ENCODE data around the gene AIFM2. TPM values are rescaled to one million over a fixed set of nuclear protein-coding genes. Genes with fewer than 3 reads are reported as not detected.

Gene AIFM2
- total and polyA plus RNA-seq, 7 experiments from 2014 or later, result 0.91 to 5.5 (median 3.2) TPM

- no peaks in the 10 kb centered on the region for H3K9me3 ChIP-seq (ENCODE audit: control insufficient read depth in 2 of 3, low read length in 3 of 3)
- DNase-seq, result no peak
- H3K9me3 Mint-ChIP-seq, result no peaks in the 10 kb centered on the region
- H3K27ac ChIP-seq (ENCODE audit: low read depth, low read length), result no peak overlapping the region
- H3K27me3 Mint-ChIP-seq, result no peaks in the 10 kb centered on the region
- intact Hi-C loops (cut with micrococcal nuclease), result no loop called here
- no peak overlapping the region for H3K4me3 Mint-ChIP-seq
- peak overlapping the region in 2 of 9 donors; percentile 25 to 40 for H3K27ac Mint-ChIP-seq
- H3K36me3 Mint-ChIP-seq, result peaks cover 0 to 19% (median 2%) of the 10 kb centered on the region in 5 donors
- ChIA-PET POLR2A (interaction anchor here (1.3 kb wide), 1 partner anchor 30 kb away, joined by 5 read pairs; the partner anchor contains the start of gene SAR1A), CTCF (interaction anchor here (1.3 kb wide), 1 partner anchor 25 kb away, joined by 3 read pairs; no protein-coding TSS in a partner anchor)
- peaks cover 0 to 20% (median 0%) of the 10 kb centered on the region in 3 experiments for H3K36me3 ChIP-seq (ENCODE audit: control insufficient read depth in 2 of 3, insufficient read depth in 3 of 3, low read length in 3 of 3)
- ATAC-seq, result no peak
- H3K27me3 ChIP-seq (ENCODE audit: control insufficient read depth in 2 of 2, insufficient read depth in 2 of 2, low read length in 2 of 2), result no peaks in the 10 kb centered on the region
- no peak overlapping the region for H3K4me3 ChIP-seq (ENCODE audit: low read length)
- H3K4me1 ChIP-seq (ENCODE audit: control insufficient read depth in 2 of 2, insufficient read depth in 2 of 2, low read length in 2 of 2), result peaks cover 7 to 10% of the 10 kb centered on the region in 2 donors
- H3K4me1 Mint-ChIP-seq, result peaks cover 13 to 51% (median 31%) of the 10 kb centered on the region in 7 donors
These were observed 7.3 kb upstream of the AIFM2 start for GRCh38 chr10:70139997-70140250.

DNA sequence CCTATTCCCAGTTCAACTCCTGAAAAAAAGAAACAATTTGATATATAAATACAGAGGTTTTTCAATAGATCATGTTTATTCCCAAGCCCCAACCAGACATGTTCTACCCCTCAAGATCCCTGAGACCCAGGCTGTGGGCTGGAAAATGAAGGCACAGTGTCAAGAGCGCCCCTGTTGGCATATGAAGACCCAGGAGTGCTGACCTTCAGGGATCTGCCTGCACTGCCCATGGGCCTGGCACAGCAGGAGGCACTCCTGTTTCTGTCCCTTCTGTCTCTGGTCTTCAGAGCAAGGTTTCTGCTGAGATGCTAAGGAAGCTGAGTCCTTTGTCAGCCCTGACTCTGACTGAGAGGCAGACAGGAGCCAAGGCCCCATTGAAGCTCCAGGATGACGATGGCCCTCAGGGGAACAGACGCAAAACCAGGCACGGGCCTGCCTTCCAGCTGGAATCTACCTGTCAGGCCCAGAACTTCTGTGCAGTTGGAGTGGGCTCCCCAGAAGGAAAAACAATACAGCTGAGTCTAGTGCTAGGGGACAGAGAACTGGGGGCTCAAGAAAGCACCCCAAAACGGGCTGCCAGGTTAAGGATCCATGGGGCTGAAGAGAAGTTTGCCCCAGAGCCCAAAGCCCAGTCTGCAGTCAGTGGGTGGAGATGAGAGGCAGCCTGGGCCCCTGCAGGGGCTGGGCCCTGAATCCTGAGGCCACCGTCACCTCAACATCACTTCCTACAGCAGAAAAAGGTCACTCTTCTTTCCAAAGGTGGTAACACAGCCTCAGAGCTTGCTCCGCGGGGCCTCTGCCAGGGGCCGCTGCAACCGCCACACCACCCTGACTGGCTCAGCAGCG lies 6.7 kb upstream of the AIFM2 start:
- peaks cover 4 to 7% of the 10 kb centered on the region in 2 donors for H3K4me1 ChIP-seq (ENCODE audit: control insufficient read depth in 2 of 2, insufficient read depth in 2 of 2, low read length in 2 of 2)
- H3K4me3 Mint-ChIP-seq, result no peak overlapping the region
- peaks cover 8 to 47% (median 28%) of the 10 kb centered on the region in 7 donors for H3K4me1 Mint-ChIP-seq
- intact Hi-C loops (cut with micrococcal nuclease), result no loop called here
- DNase-seq, result no peak
- ATAC-seq, result no peak
- POLR2A ChIA-PET, result interaction anchor here (1.3 kb wide), 1 partner anchor 31 kb away, joined by 5 read pairs; the partner anchor contains the start of gene SAR1A
- no peak overlapping the region for H3K27ac ChIP-seq (ENCODE audit: low read depth, low read length)
- H3K27me3 Mint-ChIP-seq, result no peaks in the 10 kb centered on the region
- no peaks in the 10 kb centered on the region for H3K9me3 Mint-ChIP-seq
- H3K9me3 ChIP-seq (ENCODE audit: control insufficient read depth in 2 of 3, low read length in 3 of 3), result no peaks in the 10 kb centered on the region
- peak overlapping the region in 1 of 9 donors; percentile 40 for H3K27ac Mint-ChIP-seq
- CTCF ChIA-PET, result interaction anchor here (0.8 kb wide), 1 partner anchor 7 kb away, joined by 3 read pairs; the partner anchor contains the start of gene TYSND1
- H3K36me3 Mint-ChIP-seq, result peaks cover 0 to 19% (median 2%) of the 10 kb centered on the region in 5 donors
- H3K27me3 ChIP-seq (ENCODE audit: control insufficient read depth in 2 of 2, insufficient read depth in 2 of 2, low read length in 2 of 2), result no peaks in the 10 kb centered on the region
- no peak overlapping the region for H3K4me3 ChIP-seq (ENCODE audit: low read length)
- H3K36me3 ChIP-seq (ENCODE audit: control insufficient read depth in 2 of 3, insufficient read depth in 3 of 3, low read length in 3 of 3), result peaks cover 0 to 20% (median 0%) of the 10 kb centered on the region in 3 experiments

DNA sequence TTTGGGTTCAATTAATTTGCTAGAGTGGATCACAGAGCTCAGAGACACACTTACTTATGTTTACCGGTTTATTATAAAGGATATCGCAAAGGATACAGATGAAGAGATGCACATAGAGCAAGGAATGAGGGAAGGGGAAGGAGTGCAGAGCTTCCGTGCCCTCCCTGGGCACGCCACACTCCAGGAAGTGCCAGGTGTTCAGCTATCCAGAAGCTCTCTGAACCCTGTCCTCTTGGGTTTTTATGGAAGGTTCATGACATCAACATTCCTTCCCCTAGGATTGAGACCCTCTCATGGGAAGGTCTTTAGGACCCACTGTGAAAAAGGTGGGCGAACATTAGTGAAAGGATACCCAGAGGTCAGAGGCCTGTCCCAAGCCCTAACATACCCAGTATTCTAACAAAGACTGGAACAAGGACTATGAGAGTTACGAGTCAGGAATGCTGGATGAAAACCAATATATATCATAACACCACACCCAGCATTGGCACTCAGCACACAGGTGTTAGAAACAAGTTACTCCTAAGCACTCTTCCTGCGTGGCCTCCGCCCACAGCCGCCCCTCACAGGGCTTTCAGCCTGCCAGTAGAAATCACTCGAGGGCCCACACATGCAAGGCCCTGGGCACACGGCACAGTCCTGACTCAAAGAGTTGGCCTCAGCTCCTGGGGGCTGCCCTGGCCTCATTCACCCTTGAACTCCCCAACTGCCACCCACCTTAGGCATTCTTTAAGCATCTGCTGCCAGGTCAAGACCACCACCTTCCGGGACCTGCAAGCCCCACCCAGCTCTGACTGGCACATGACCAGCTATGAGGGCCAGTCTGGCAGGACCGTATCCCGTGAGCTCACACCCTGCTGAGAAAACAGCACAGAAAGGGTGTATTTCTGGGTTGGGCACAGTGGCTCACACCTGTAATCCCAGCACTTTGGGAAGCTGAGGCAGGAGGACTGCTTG lies 5.6 kb upstream of the AIFM2 start:
- no peaks in the 10 kb centered on the region for H3K9me3 Mint-ChIP-seq
- H3K27me3 ChIP-seq (ENCODE audit: control insufficient read depth in 2 of 2, insufficient read depth in 2 of 2, low read length in 2 of 2), result no peaks in the 10 kb centered on the region
- H3K4me1 Mint-ChIP-seq, result peaks cover 4 to 41% (median 21%) of the 10 kb centered on the region in 7 donors
- DNase-seq (no peak), ATAC-seq (no peak)
- no peak overlapping the region for H3K4me3 ChIP-seq (ENCODE audit: low read length)
- no peak overlapping the region for H3K27ac ChIP-seq (ENCODE audit: low read depth, low read length)
- ChIA-PET POLR2A (no interaction called here), CTCF (interaction anchor here (0.8 kb wide), 1 partner anchor 8 kb away, joined by 3 read pairs; the partner anchor contains the start of gene TYSND1)
- peak overlapping the region in 2 of 9 donors; percentile 17 to 62 for H3K27ac Mint-ChIP-seq
- peaks cover 0 to 20% (median 0%) of the 10 kb centered on the region in 3 experiments for H3K36me3 ChIP-seq (ENCODE audit: control insufficient read depth in 2 of 3, insufficient read depth in 3 of 3, low read length in 3 of 3)
- no peaks in the 10 kb centered on the region for H3K4me1 ChIP-seq (ENCODE audit: control insufficient read depth in 2 of 2, insufficient read depth in 2 of 2, low read length in 2 of 2)
- peaks cover 0 to 19% (median 3%) of the 10 kb centered on the region in 5 donors for H3K36me3 Mint-ChIP-seq
- H3K9me3 ChIP-seq (ENCODE audit: control insufficient read depth in 2 of 3, low read length in 3 of 3), result no peaks in the 10 kb centered on the region
- H3K4me3 Mint-ChIP-seq, result no peak overlapping the region
- intact Hi-C loops (cut with micrococcal nuclease), result no loop called here
- H3K27me3 Mint-ChIP-seq, result peaks cover 0 to 1% (median 0%) of the 10 kb centered on the region in 5 donors

GRCh38 chr10:70137135-70137534 lies 4.5 kb upstream of the AIFM2 start:
- CTCF ChIA-PET, result no interaction called here
- intact Hi-C loops (cut with micrococcal nuclease), result no loop called here
- DNase-seq (no peak), ATAC-seq (no peak)
- peaks cover 0 to 6% (median 0%) of the 10 kb centered on the region in 5 donors for H3K27me3 Mint-ChIP-seq
- Histone ChIP-seq H3K27ac (ENCODE audit: low read depth, low read length) (no peak overlapping the region), H3K9me3 (ENCODE audit: control insufficient read depth in 2 of 3, low read length in 3 of 3) (no peaks in the 10 kb centered on the region), H3K36me3 (ENCODE audit: control insufficient read depth in 2 of 3, insufficient read depth in 3 of 3, low read length in 3 of 3) (peaks cover 0 to 20% (median 0%) of the 10 kb centered on the region in 3 experiments), H3K4me3 (ENCODE audit: low read length) (no peak overlapping the region), H3K4me1 (ENCODE audit: control insufficient read depth in 2 of 2, insufficient read depth in 2 of 2, low read length in 2 of 2) (peaks cover 1 to 2% of the 10 kb centered on the region in 2 donors), H3K27me3 (ENCODE audit: control insufficient read depth in 2 of 2, insufficient read depth in 2 of 2, low read length in 2 of 2) (no peaks in the 10 kb centered on the region)
- POLR2A ChIA-PET, result interaction anchor here (1.1 kb wide), 1 partner anchor 1805 kb away, joined by 3 read pairs; the partner anchor contains the start of gene HNRNPH3
- peaks cover 0 to 19% (median 3%) of the 10 kb centered on the region in 5 donors for H3K36me3 Mint-ChIP-seq
- no peak overlapping the region for H3K4me3 Mint-ChIP-seq
- peaks cover 9 to 42% (median 21%) of the 10 kb centered on the region in 7 donors for H3K4me1 Mint-ChIP-seq
- H3K27ac Mint-ChIP-seq, result peak overlapping the region in 1 of 9 donors; percentile 77
- no peaks in the 10 kb centered on the region for H3K9me3 Mint-ChIP-seq

DNA sequence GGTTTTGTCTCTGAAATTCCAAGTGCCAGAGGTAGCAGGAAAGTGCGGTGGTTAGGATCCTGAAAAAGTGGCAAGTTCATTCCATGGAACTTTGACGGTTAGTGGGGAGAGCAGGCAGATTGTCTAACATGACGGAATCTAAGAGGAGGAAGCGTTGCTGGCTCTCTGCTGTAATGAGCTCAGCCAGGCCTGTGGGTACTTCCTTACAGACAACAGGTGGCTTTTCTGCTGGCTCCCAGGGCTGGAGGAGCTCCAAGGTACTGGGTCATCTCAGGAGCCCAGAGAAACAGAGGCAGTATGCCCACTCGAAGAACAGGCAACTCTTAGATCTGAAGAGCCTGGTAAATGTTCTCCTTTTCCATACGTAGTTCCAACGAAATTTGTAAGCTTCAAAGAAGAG lies 3.1 kb upstream of the AIFM2 start:
- peaks cover 6 to 7% of the 10 kb centered on the region in 2 donors for H3K4me1 ChIP-seq (ENCODE audit: control insufficient read depth in 2 of 2, insufficient read depth in 2 of 2, low read length in 2 of 2)
- Mint-ChIP-seq H3K36me3 (peaks cover 0 to 19% (median 3%) of the 10 kb centered on the region in 5 donors), H3K4me1 (peaks cover 13 to 43% (median 24%) of the 10 kb centered on the region in 7 donors), H3K27ac (no peak overlapping the region), H3K9me3 (no peaks in the 10 kb centered on the region), H3K4me3 (no peak overlapping the region), H3K27me3 (peaks cover 0 to 8% (median 0%) of the 10 kb centered on the region in 5 donors)
- no peak overlapping the region for H3K27ac ChIP-seq (ENCODE audit: low read depth, low read length)
- H3K36me3 ChIP-seq (ENCODE audit: control insufficient read depth in 2 of 3, insufficient read depth in 3 of 3, low read length in 3 of 3), result peaks cover 0 to 20% (median 0%) of the 10 kb centered on the region in 3 experiments
- H3K27me3 ChIP-seq (ENCODE audit: control insufficient read depth in 2 of 2, insufficient read depth in 2 of 2, low read length in 2 of 2), result no peaks in the 10 kb centered on the region
- no peak for DNase-seq
- no peak for ATAC-seq
- H3K4me3 ChIP-seq (ENCODE audit: low read length), result no peak overlapping the region
- intact Hi-C loops (cut with micrococcal nuclease), result no loop called here
- ChIA-PET POLR2A (no interaction called here), CTCF (interaction anchor here (0.8 kb wide), 1 partner anchor 22 kb away, joined by 4 read pairs; no protein-coding TSS in a partner anchor)
- H3K9me3 ChIP-seq (ENCODE audit: control insufficient read depth in 2 of 3, low read length in 3 of 3), result no peaks in the 10 kb centered on the region

DNA sequence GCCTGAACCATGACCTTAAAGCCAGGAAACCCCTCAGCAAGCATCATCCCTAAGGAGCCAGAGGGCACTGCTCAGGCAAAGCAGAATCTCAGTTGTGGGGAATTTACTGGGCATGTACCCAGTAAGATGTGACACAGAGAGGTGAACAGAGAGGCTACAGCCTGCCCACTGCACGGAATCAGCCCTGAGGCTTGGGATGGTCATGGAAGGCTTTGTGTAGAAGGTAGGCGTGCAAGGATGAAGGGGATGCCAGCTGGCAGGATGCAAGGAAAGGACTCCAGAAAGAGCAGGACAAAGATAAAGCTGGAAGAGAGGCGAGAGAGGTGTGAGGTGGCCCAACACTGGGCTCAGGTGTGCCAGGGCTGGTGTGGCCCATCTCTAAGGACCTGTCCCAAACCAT lies 2.4 kb upstream of the AIFM2 start:
- no peaks in the 10 kb centered on the region for H3K27me3 ChIP-seq (ENCODE audit: control insufficient read depth in 2 of 2, insufficient read depth in 2 of 2, low read length in 2 of 2)
- ChIA-PET POLR2A (interaction anchor here (1.2 kb wide), 1 partner anchor 18 kb away, joined by 4 read pairs; no protein-coding TSS in a partner anchor), CTCF (interaction anchor here (0.6 kb wide), 1 partner anchor 41 kb away, joined by 3 read pairs; no protein-coding TSS in a partner anchor)
- H3K9me3 ChIP-seq (ENCODE audit: control insufficient read depth in 2 of 3, low read length in 3 of 3), result no peaks in the 10 kb centered on the region
- Mint-ChIP-seq H3K4me1 (peaks cover 13 to 40% (median 24%) of the 10 kb centered on the region in 7 donors), H3K4me3 (no peak overlapping the region), H3K36me3 (peaks cover 0 to 15% (median 3%) of the 10 kb centered on the region in 5 donors), H3K9me3 (no peaks in the 10 kb centered on the region), H3K27me3 (peaks cover 0 to 8% (median 0%) of the 10 kb centered on the region in 5 donors), H3K27ac (peak overlapping the region in 1 of 9 donors; percentile 4)
- intact Hi-C loops (cut with micrococcal nuclease), result no loop called here
- no peak overlapping the region for H3K27ac ChIP-seq (ENCODE audit: low read depth, low read length)
- H3K4me3 ChIP-seq (ENCODE audit: low read length), result no peak overlapping the region
- peaks cover 6 to 7% of the 10 kb centered on the region in 2 donors for H3K4me1 ChIP-seq (ENCODE audit: control insufficient read depth in 2 of 2, insufficient read depth in 2 of 2, low read length in 2 of 2)
- peaks cover 0 to 20% (median 0%) of the 10 kb centered on the region in 3 experiments for H3K36me3 ChIP-seq (ENCODE audit: control insufficient read depth in 2 of 3, insufficient read depth in 3 of 3, low read length in 3 of 3)
- no peak for ATAC-seq
- DNase-seq, result no peak

Measured in naive thymus-derived CD4-positive, alpha-beta T cell (primary cell).